ENCODE data around the gene ACTN1. TPM values are rescaled to one million over a fixed set of nuclear protein-coding genes. Genes with fewer than 3 reads are reported as not detected.

ACTN1 gene
- total and polyA plus RNA-seq, 2 of the 8 experiments (the other 6 are each of a cell fraction or from before 2014, with no cell fraction given): 236 to 262 TPM

GRCh38 chr14:68908803-68909202, 70.3 kb downstream of the ACTN1 start (continued):
- no peak for TF ChIP-seq EP300 (IDR thresholded peaks at IDR 0.05; ENCODE audit: borderline replicate concordance in 1 of 2, low read depth in 2 of 2, low read length in 2 of 2)
- TF ChIP-seq EZH2 (IDR thresholded peaks at IDR 0.05; ENCODE audit: low read depth, low read length, severe bottlenecking): no peak

Data from H1 (cell line).